ENCODE results near the gene TTC4.

- TF ChIP-seq CTCF (IDR thresholded peaks at IDR 0.05; ENCODE audit: insufficient read depth, low read depth, low read length) = no peak
- TF ChIP-seq EZH2 (IDR thresholded peaks at IDR 0.05; ENCODE audit: insufficient read depth, low read length) = no peak
These were observed 35.8 kb downstream of the TTC4 start for GRCh38 chr1:54751426-54751825.
